Endothelial cell of umbilical vein (primary cell): Measurements from ENCODE around the gene SHISA7. TPM values are rescaled to one million over a fixed set of nuclear protein-coding genes. Genes with fewer than 3 reads are reported as not detected.

Experiments
- BruUV-seq: library from RNA; stranded (reverse); fragments of 400-500 nt; replicated peaks from 2 replicates; lab custom pipeline; 2021; lab: Mats Ljungman, UMichigan
- CTCF ChIA-PET: fragments of 300-600, 350-600 bp; sonication (Branson Sonifier 250); formaldehyde crosslinking; loops from one replicate; lab custom pipeline; 2021; ENCODE audit warnings: antibody characterized with exemption, inconsistent platforms; lab: Charles Lee
- POLR2A ChIA-PET: fragments of 300-600, 350-600 bp; sonication (Branson Sonifier 250); formaldehyde crosslinking; loops from one replicate; lab custom pipeline; 2021; ENCODE audit warnings: antibody characterized with exemption, inconsistent platforms; lab: Charles Lee
- DNase-seq: peaks from one replicate; pipeline ENCODE4 v3.0.0-alpha.2; 2011; ENCODE audit warnings: low read depth, low spot score
- FAIRE-seq: peaks from 2 replicates; lab custom pipeline; 2011; peaks lifted over from hg19 to GRCh38; lab: Jason Lieb, UNC
- H2AFZ ChIP-seq: 2 replicates; pipeline ENCODE4 v1.6.0; 2012; ENCODE audit warnings: low read depth, low read length, control low read depth, inconsistent platforms
- H3K27ac ChIP-seq: 2 replicates; pipeline ENCODE4 v1.5.1; 2011; ENCODE audit warnings: low read depth, mild to moderate bottlenecking, control low read depth, low read length, moderate library complexity; ENCODE audit not compliant: insufficient read depth
- H3K27me3 ChIP-seq, 2 experiments: 2 replicates each; pipeline versions ENCODE4 v1.6.0 to v1.6.1; 2011; ENCODE audit warnings: low read length in 2 of 2, mixed read lengths in 1 of 2; ENCODE audit not compliant: control insufficient read depth in 2 of 2, insufficient read depth in 2 of 2
- H3K36me3 ChIP-seq, 2 experiments: 2 replicates in 1 of 2; 3 replicates in 1 of 2; pipeline ENCODE4 v1.5.1; 2011; ENCODE audit warnings: low read length in 2 of 2, mild to moderate bottlenecking in 1 of 2, moderate library complexity in 1 of 2; ENCODE audit not compliant: control insufficient read depth in 2 of 2, insufficient read depth in 2 of 2; ENCODE audit errors: extremely low read depth in 1 of 2
- H3K4me1 ChIP-seq: 3 replicates; pipeline ENCODE4 v1.5.1; 2011; ENCODE audit warnings: mild to moderate bottlenecking, low read length; ENCODE audit not compliant: control insufficient read depth, insufficient read depth; ENCODE audit errors: extremely low read depth
- H3K4me2 ChIP-seq: 2 replicates; pipeline ENCODE4 v1.6.1; 2011; ENCODE audit warnings: low read length, control low read depth, mixed read lengths; ENCODE audit not compliant: insufficient read depth
- H3K4me3 ChIP-seq, 3 experiments: fragments of 200-600 bp in 1 of 3; sonication (generic), shearing (Covaris generic) in 1 of 3; replicated peaks in 1 of 3; 2 replicates each; pipeline ENCODE4 v1.5.1; 2011 to 2016; ENCODE audit warnings: control low read depth in 3 of 3, low read length in 3 of 3, mild to moderate bottlenecking in 2 of 3, inconsistent platforms in 1 of 3, low read depth in 1 of 3, moderate library complexity in 1 of 3; ENCODE audit not compliant: insufficient read depth in 1 of 3
- H3K79me2 ChIP-seq: 2 replicates; pipeline ENCODE4 v1.6.0; 2012; ENCODE audit warnings: low read length, inconsistent platforms; ENCODE audit not compliant: control insufficient read depth, insufficient read depth
- H3K9ac ChIP-seq: replicated peaks from 2 replicates; pipeline ENCODE3; 2011; ENCODE audit warnings: low read length, control low read depth; ENCODE audit not compliant: insufficient read depth; ENCODE audit errors: extremely low read depth
- H3K9me1 ChIP-seq: replicated peaks from 3 replicates; pipeline ENCODE4 v1.6.0; 2011; ENCODE audit warnings: mild to moderate bottlenecking, low read length; ENCODE audit not compliant: control insufficient read depth, insufficient read depth; ENCODE audit errors: extremely low read depth
- H3K9me3 ChIP-seq: replicated peaks from 2 replicates; pipeline ENCODE4 v1.5.1; 2012; ENCODE audit warnings: low read length, inconsistent platforms; ENCODE audit not compliant: control insufficient read depth, insufficient read depth
- H4K20me1 ChIP-seq: replicated peaks from 2 replicates; pipeline ENCODE3; 2011; ENCODE audit warnings: mild to moderate bottlenecking, low read length; ENCODE audit not compliant: control insufficient read depth, insufficient read depth; ENCODE audit errors: extremely low read depth
- CTCF ChIP-seq, 2 donors: IDR thresholded peaks; 1 replicate in 1 of 2; 2 replicates in 1 of 2; pipeline ENCODE4 v1.5.1; 2011; ENCODE audit warnings: low read length in 2 of 2, mild to moderate bottlenecking in 2 of 2, moderate library complexity in 2 of 2, control low read depth in 1 of 2, inconsistent platforms in 1 of 2, low read depth in 1 of 2; ENCODE audit not compliant: insufficient read depth in 1 of 2; ENCODE audit errors: extremely low read depth in 1 of 2
- EZH2 ChIP-seq: IDR thresholded peaks from 2 replicates; pipeline ENCODE4 v1.6.1; 2012; ENCODE audit warnings: borderline replicate concordance, low read depth, mild to moderate bottlenecking, moderate library complexity, low read length, inconsistent platforms; ENCODE audit not compliant: severe bottlenecking
- FOS ChIP-seq: IDR thresholded peaks from 2 replicates; pipeline ENCODE4 v1.6.1; 2011; ENCODE audit warnings: mild to moderate bottlenecking, low read length, moderate library complexity, borderline replicate concordance; ENCODE audit not compliant: insufficient read depth
- GATA2 ChIP-seq: IDR thresholded peaks from 2 replicates; pipeline ENCODE4 v1.7.0; 2011; ENCODE audit warnings: low read depth, mild to moderate bottlenecking, moderate library complexity, mixed read lengths, low read length; ENCODE audit not compliant: insufficient read length, insufficient read depth
- JUN ChIP-seq: IDR thresholded peaks from 2 replicates; pipeline ENCODE4 v1.6.1; 2011; ENCODE audit warnings: borderline replicate concordance, low read depth; ENCODE audit not compliant: insufficient read length, insufficient read depth
- MYC ChIP-seq: IDR thresholded peaks from one replicate; pipeline ENCODE4 v1.6.1; 2011; ENCODE audit warnings: mild to moderate bottlenecking, low read depth, low read length
- POLR2A ChIP-seq: IDR thresholded peaks from 2 replicates; pipeline ENCODE4 v1.6.1; 2012; ENCODE audit warnings: low read depth, mild to moderate bottlenecking, control low read depth, low read length
- POLR2AphosphoS5 ChIP-seq: IDR thresholded peaks from 2 replicates; pipeline ENCODE4 v1.6.1; 2012; ENCODE audit warnings: low read depth, mild to moderate bottlenecking, control low read depth, low read length, moderate library complexity; ENCODE audit not compliant: insufficient read depth
- dilution Hi-C: fragments of 300-500 bp; cut with MboI; formaldehyde crosslinking; loops from one replicate; pipeline ENCODE4 v1.15.0; 2019; ENCODE audit warnings: low sequenced_read_pairs; ENCODE audit not compliant: extremely low pct_ligation_motif_present
- intact Hi-C: fragments of 100-400 bp; cut with micrococcal nuclease; formaldehyde crosslinking; loops from one replicate; pipeline ENCODE4 v1.10.0; 2022
- polyA plus RNA-seq, 4 experiments: library from polyadenylated mRNA; depleted of rRNA in 3 of 4; stranded (reverse) in 3 of 4; unstranded in 1 of 4; fragments of >200 nt; gene quantifications; 2 replicates each; pipeline versions ENCODE4 v1.2.1 to v1.2.3, GENCODE V29; 2011 to 2012; ENCODE audit warnings: missing spikeins in 1 of 4
- total RNA-seq: library from RNA; stranded (reverse); gene quantifications from 2 replicates; pipeline ENCODE4 v1.2.3, GENCODE V29; 2021
- TF ChIP-seq, protein P1 (sequence below): IDR thresholded peaks from 2 replicates; pipeline ENCODE4 v1.6.1; 2011; ENCODE audit not compliant: insufficient read depth, insufficient read length

Gene SHISA7
- total and polyA plus RNA-seq, 2 donors (not counting 3 experiments of a cell fraction or from before 2014, with no cell fraction given), result not detected

DNA sequence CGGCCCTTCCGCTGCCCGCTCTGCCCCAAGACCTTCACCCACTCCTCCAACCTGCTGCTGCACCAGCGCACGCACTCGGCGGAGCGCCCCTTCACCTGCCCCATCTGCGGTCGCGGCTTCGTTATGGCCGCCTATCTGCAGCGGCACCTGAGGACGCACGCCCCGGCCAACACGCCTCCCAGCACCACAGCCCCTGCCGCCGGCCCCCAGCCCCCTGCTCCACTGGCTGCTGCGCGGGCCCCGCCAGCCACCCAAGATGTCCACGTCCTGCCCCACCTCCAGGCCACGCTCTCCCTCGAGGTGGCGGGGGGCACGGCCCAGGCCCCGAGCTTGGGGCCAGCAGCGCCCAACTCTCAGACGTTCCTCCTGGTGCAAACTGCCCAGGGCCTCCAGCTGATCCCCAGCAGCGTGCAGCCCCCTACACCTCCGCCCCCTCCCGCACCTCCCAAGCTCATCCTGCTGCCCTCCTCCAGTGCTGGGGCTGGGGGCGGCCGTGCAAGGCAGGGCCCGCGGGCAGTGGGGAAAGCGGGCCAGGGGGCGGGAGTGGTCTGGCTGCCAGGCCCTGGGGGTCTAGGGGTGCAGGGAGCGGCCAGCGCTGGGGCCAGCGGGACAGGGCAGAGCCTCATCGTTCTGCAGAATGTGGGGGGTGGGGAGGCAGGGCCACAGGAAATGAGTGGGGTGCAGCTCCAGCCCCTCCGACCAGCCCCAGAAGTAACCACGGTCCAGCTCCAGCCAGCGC lies 40.0 kb upstream of the SHISA7 start:
- ChIA-PET CTCF (interaction anchor here (1.0 kb wide), 2 partner anchors 21 to 342 kb away, joined by 3 to 7 read pairs; no protein-coding TSS in a partner anchor), POLR2A (no interaction called here)
- intact Hi-C loops, result no loop called here

More for the DNA sequence above, 40.0 kb upstream of the SHISA7 start:
- DNase-seq, result no peak
- peaks cover 31% of the 10 kb centered on the region for H3K4me1 ChIP-seq
- H2AFZ ChIP-seq, result no peak overlapping the region
- no peak for FAIRE-seq
- dilution Hi-C loops, result no loop called here
- H3K27ac ChIP-seq, result no peak overlapping the region
- no TSS peak for BruUV-seq
- TF ChIP-seq FOS, result no peak
- TF ChIP-seq GATA2, result no peak
- TF ChIP-seq POLR2AphosphoS5, result no peak
- no peak for TF ChIP-seq POLR2A
- TF ChIP-seq MYC, result no peak
- TF ChIP-seq CTCF (IDR thresholded peaks at IDR 0.05; ENCODE audit: extremely low read depth in 1 of 2, insufficient read depth in 1 of 2, low read depth in 1 of 2, low read length in 2 of 2), result no peak
- TF ChIP-seq, protein P1, sequence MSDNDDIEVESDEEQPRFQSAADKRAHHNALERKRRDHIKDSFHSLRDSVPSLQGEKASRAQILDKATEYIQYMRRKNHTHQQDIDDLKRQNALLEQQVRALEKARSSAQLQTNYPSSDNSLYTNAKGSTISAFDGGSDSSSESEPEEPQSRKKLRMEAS, result no peak
- no peak for TF ChIP-seq JUN
- TF ChIP-seq EZH2, result no peak
- H3K4me3 ChIP-seq, result no peak overlapping the region
- no peak overlapping the region for H3K9ac ChIP-seq
- H3K36me3 ChIP-seq, result peaks cover 0 to 3% of the 10 kb centered on the region in 2 experiments
- H3K9me3 ChIP-seq, result no peaks in the 10 kb centered on the region
- no peaks in the 10 kb centered on the region for H4K20me1 ChIP-seq
- no peak overlapping the region for H3K4me2 ChIP-seq
- no peaks in the 10 kb centered on the region for H3K27me3 ChIP-seq
- H3K79me2 ChIP-seq, result peaks cover 17% of the 10 kb centered on the region
- no peaks in the 10 kb centered on the region for H3K9me1 ChIP-seq
